SH-SY5Y (cell line): ENCODE measurements around the gene RANBP17.

ENCODE experiments used
- GATA2 ChIP-seq: IDR thresholded peaks from 2 replicates; pipeline ENCODE4 v1.6.1; 2011; ENCODE audit warnings: mild to moderate bottlenecking, low read depth, low read length
- GATA3 ChIP-seq: IDR thresholded peaks from 2 replicates; pipeline ENCODE4 v1.6.1; 2011; ENCODE audit warnings: low read depth, mild to moderate bottlenecking, low read length, moderate library complexity

DNA sequence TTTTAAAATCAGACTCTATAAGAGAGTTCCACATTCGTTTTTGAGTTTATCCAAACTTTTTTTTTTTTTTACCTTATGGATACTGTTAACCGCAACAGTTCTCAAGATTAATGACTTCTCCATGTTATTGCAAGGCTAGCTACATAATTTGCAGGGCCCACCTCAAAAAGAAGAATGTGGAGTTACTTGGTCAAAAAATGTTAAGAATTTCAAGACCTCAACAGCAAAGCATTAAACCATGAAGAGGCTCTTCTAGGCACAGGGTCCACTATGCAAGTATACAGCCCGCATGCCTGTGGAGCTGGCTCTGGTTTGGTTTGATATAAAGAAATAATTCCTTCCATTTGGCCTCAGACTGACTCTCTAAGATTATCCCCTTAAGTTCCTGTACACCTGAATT lies 313.9 kb downstream of the RANBP17 start:
- no peak for TF ChIP-seq GATA3
- no peak for TF ChIP-seq GATA2
